ENCODE results near the gene AMER3. TPM values are rescaled to one million over a fixed set of nuclear protein-coding genes. Genes with fewer than 3 reads are reported as not detected.

The AMER3 gene
- total and polyA plus RNA-seq, 2 of the 4 experiments (the other 2 are of a cell fraction), result not detected

DNA sequence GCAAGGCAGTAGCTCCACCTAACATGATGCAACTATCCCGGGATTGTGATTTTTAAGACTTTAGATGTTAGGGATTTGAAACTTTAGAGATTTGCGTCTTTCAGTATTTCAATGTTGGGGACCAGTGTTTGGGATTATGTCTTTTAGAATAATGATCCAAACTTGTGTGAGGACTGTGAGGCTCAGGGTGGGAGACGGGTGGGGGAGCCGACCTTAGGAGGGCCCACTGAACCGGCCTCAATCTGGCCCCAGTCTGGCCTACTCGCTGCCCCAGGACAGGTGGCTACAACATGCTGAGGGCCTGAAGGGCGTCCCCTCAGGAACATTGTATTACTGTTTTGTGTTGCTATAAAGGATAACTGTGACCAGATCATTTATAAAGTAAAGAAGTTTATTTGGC, 10.7 kb downstream of the AMER3 start:
- H3K27me3 ChIP-seq (ENCODE audit: control insufficient read depth, insufficient read depth, low read length), result no peaks in the 10 kb centered on the region
- H4K91ac ChIP-seq (ENCODE audit: insufficient read depth, low read depth, low read length), result no peak overlapping the region
- H3K27ac ChIP-seq (ENCODE audit: insufficient read depth, low read length), result no peak overlapping the region
- BruUV-seq (replicated peaks), result no TSS peak
- no peak overlapping the region for H3K4me2 ChIP-seq (ENCODE audit: low read depth, low read length)
- no peak overlapping the region for H3K18ac ChIP-seq (ENCODE audit: low read depth, low read length)
- ChIA-PET POLR2A (ENCODE audit: unreplicated experiment) (no interaction called here), CTCF (no interaction called here)
- H3K14ac ChIP-seq (replicated peaks; ENCODE audit: low read depth, low read length), result no peak overlapping the region
- no peak overlapping the region for H4K5ac ChIP-seq (ENCODE audit: low read depth, low read length)
- H3K56ac ChIP-seq (ENCODE audit: extremely low read depth, insufficient read depth, low read length), result no peak overlapping the region
- no CpG with 5 or more reads among the region's 7 CpGs for WGBS, 2 experiments (ENCODE audit: extremely low coverage in 2 of 2, insufficient read length in 1 of 2)
- no peaks in the 10 kb centered on the region for H3K9me1 ChIP-seq (ENCODE audit: insufficient read depth, low read length)
- H2BK120ac ChIP-seq (ENCODE audit: low read depth, low read length), result no peak overlapping the region
- no peak overlapping the region for H3K23ac ChIP-seq (ENCODE audit: low read depth, low read length)
- H4K20me1 ChIP-seq (ENCODE audit: insufficient read depth, low read length), result no peaks in the 10 kb centered on the region
- no peak overlapping the region for H2BK5ac ChIP-seq (ENCODE audit: low read depth, low read length, poor library complexity, severe bottlenecking)
- no peak overlapping the region for H2AFZ ChIP-seq (replicated peaks; ENCODE audit: low read length, poor library complexity)
- no peaks in the 10 kb centered on the region; the same call in 1 of the 2 replicates for H3K9me3 ChIP-seq (ENCODE audit: control insufficient read depth, insufficient read depth, low read length)
- no peaks in the 10 kb centered on the region for H3K36me3 ChIP-seq (ENCODE audit: control insufficient read depth, insufficient read depth, low read length)
- intact Hi-C loops (cut with micrococcal nuclease) (no loop called here), in situ Hi-C loops (cut with MboI; ENCODE audit: low sequenced_read_pairs) (no loop called here), dilution Hi-C loops (cut with HindIII; ENCODE audit: low sequenced_read_pairs, unreplicated experiment) (no loop called here)
- no peak overlapping the region for H4K8ac ChIP-seq (ENCODE audit: low read depth in 2 of 2, low read length in 2 of 2)
- no peaks in the 10 kb centered on the region for H3K4me1 ChIP-seq (ENCODE audit: control insufficient read depth, insufficient read depth, low read length)
- H2AK9ac ChIP-seq (replicated peaks; ENCODE audit: low read depth, low read length, poor library complexity), result no peak overlapping the region
- no peak overlapping the region for H3K9ac ChIP-seq (ENCODE audit: low read depth, low read length)
- DNase-seq (no peak), ATAC-seq (ENCODE audit: low read depth) (no peak)
- no peak overlapping the region for H2AK5ac ChIP-seq (ENCODE audit: low read depth, low read length)
- TF ChIP-seq CEBPB (IDR thresholded peaks at IDR 0.05; ENCODE audit: low read depth, low read length), result no peak
- TF ChIP-seq CHD1 (IDR thresholded peaks at IDR 0.05; ENCODE audit: low read depth, low read length), result no peak
- no peak for TF ChIP-seq RAD21 (IDR thresholded peaks at IDR 0.05; ENCODE audit: low read length)
- no peak for TF ChIP-seq MXI1 (IDR thresholded peaks at IDR 0.05; ENCODE audit: borderline replicate concordance, low read depth, low read length)
- no peak for TF ChIP-seq RCOR1 (IDR thresholded peaks at IDR 0.05; ENCODE audit: insufficient replicate concordance, low read length)
- TF ChIP-seq MAFK (IDR thresholded peaks at IDR 0.05; ENCODE audit: low read depth, low read length), result no peak
- no peak for TF ChIP-seq MAZ (IDR thresholded peaks at IDR 0.05; ENCODE audit: borderline replicate concordance, low read depth, low read length)
- no peak for TF ChIP-seq NFE2L2 (IDR thresholded peaks at IDR 0.05; ENCODE audit: low read depth, low read length)
- no peak for TF ChIP-seq RFX5 (IDR thresholded peaks at IDR 0.05; ENCODE audit: low read depth, low read length)
- TF ChIP-seq SMC3 (IDR thresholded peaks at IDR 0.05; ENCODE audit: low read depth, low read length), result no peak
- TF ChIP-seq, protein P1, sequence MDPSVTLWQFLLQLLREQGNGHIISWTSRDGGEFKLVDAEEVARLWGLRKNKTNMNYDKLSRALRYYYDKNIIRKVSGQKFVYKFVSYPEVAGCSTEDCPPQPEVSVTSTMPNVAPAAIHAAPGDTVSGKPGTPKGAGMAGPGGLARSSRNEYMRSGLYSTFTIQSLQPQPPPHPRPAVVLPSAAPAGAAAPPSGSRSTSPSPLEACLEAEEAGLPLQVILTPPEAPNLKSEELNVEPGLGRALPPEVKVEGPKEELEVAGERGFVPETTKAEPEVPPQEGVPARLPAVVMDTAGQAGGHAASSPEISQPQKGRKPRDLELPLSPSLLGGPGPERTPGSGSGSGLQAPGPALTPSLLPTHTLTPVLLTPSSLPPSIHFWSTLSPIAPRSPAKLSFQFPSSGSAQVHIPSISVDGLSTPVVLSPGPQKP (IDR thresholded peaks at IDR 0.05; ENCODE audit: borderline replicate concordance, low read depth, low read length), result no peak
- H3K4ac ChIP-seq (ENCODE audit: low read depth, low read length), result no peak overlapping the region
- no peak overlapping the region for H2BK20ac ChIP-seq (ENCODE audit: low read depth, low read length)
- H3K4me3 ChIP-seq (ENCODE audit: insufficient read depth, low read depth, low read length), result no peak overlapping the region
- no peaks in the 10 kb centered on the region for H3K79me1 ChIP-seq (ENCODE audit: low read depth in 1 of 2, low read length in 2 of 2)
- H2BK15ac ChIP-seq (ENCODE audit: low read depth, low read length), result no peak overlapping the region
